A549 (cell line): ENCODE results near the gene TMED9. TPM values are rescaled to one million over a fixed set of nuclear protein-coding genes. Genes with fewer than 3 reads are reported as not detected.
"Not testable (repeated sequence)": the region's sequence is repeated elsewhere in the genome, so short reads cannot be mapped to it uniquely, and the experiment has no call there.

Experiments used
- ATAC-seq, 2 experiments: fragments of 200-7000 bp in 1 of 2; fragments of >200 bp in 1 of 2; cut with Nextera tagmentation in 1 of 2; cut with Tn5 transposase in 1 of 2; 3 replicates each; pipeline versions ENCODE4 v1.8.0 to v1.9.1; 2018 to 2020; ENCODE audit warnings: mild to moderate bottlenecking in 1 of 2, moderate library complexity in 1 of 2
- CTCF ChIA-PET: fragments of 300-600 bp; sonication (Branson Sonifier 250); formaldehyde crosslinking; extraction: SDS; loops from one replicate; lab custom pipeline; 2021; ENCODE audit warnings: antibody characterized with exemption, inconsistent platforms; lab: Yijun Ruan, JAX
- POLR2A ChIA-PET: fragments of 350-600 bp; formaldehyde crosslinking; extraction: SDS; loops from one replicate; lab custom pipeline; 2021; ENCODE audit warnings: antibody characterized with exemption, inconsistent platforms; lab: Yijun Ruan, JAX
- DNase-seq, 2 experiments: peaks; one replicate each; pipeline versions ENCODE4 v3.0.0 to v3.0.0-alpha.2; 2011 to 2016; ENCODE audit warnings: low read depth in 1 of 2, low spot score in 1 of 2
- FAIRE-seq: peaks from 2 replicates; lab custom pipeline; 2011; peaks lifted over from hg19 to GRCh38; lab: Jason Lieb, UNC
- H3K27ac ChIP-seq, 2 experiments: fragments of >200 bp; sonication (Bioruptor Twin); formaldehyde crosslinking; 3 replicates each; pipeline ENCODE4 v1.5.1; 2016 to 2017
- H3K4me1 ChIP-seq: fragments of >200 bp; sonication (Bioruptor Twin); formaldehyde crosslinking; 3 replicates; pipeline ENCODE4 v1.6.1; 2016
- H3K4me2 ChIP-seq: fragments of >200 bp; sonication (Bioruptor Twin); formaldehyde crosslinking; 3 replicates; pipeline ENCODE4 v1.6.1; 2016
- H3K4me3 ChIP-seq: fragments of >200 bp; sonication (Bioruptor Twin); formaldehyde crosslinking; 3 replicates; pipeline ENCODE4 v1.5.1; 2016
- H3K9me3 ChIP-seq: fragments of >200 bp; sonication (Bioruptor Twin); formaldehyde crosslinking; 3 replicates; pipeline ENCODE4 v1.6.1; 2016
- CBX8 ChIP-seq: fragments of 200-600 bp; sonication (generic); IDR thresholded peaks from 2 replicates; pipeline ENCODE4 v1.6.1; 2016
- ESRRA ChIP-seq: fragments of 150-350 bp; IDR thresholded peaks from 2 replicates; pipeline ENCODE4 v1.6.1; 2014; ENCODE audit warnings: mild to moderate bottlenecking, low read length, borderline replicate concordance
- FOSB ChIP-seq: fragments of 250-450 bp; sonication (Bioruptor Pico); IDR thresholded peaks from 2 replicates; pipeline ENCODE4 v1.5.0; 2020; ENCODE audit warnings: mild to moderate bottlenecking, moderate library complexity
- FOSL2 ChIP-seq, 2 experiments: fragments of 450-650 bp in 1 of 2; fragments of >200 bp in 1 of 2; sonication (Bioruptor Twin) in 1 of 2; formaldehyde crosslinking; IDR thresholded peaks; 2 replicates each; pipeline versions ENCODE4 v1.5.0 to v1.6.1; 2016 to 2020; ENCODE audit warnings: mild to moderate bottlenecking in 1 of 2, moderate library complexity in 1 of 2
- HOXB5 ChIP-seq: fragments of 250-450 bp; sonication (Bioruptor Pico); IDR thresholded peaks from 2 replicates; pipeline ENCODE4 v1.5.0; 2020; ENCODE audit warnings: mild to moderate bottlenecking, moderate library complexity
- JUN ChIP-seq, 2 experiments: fragments of >200 bp; sonication (Bioruptor Twin); formaldehyde crosslinking; IDR thresholded peaks; 2 replicates in 1 of 2; 3 replicates in 1 of 2; pipeline ENCODE4 v1.6.1; 2016 to 2017
- KDM1A ChIP-seq: fragments of 200-600 bp; sonication (generic); IDR thresholded peaks from 2 replicates; pipeline ENCODE4 v1.6.1; 2016; ENCODE audit warnings: low read depth, mild to moderate bottlenecking
- MAX ChIP-seq: IDR thresholded peaks from 2 replicates; pipeline ENCODE4 v1.6.1; 2012
- MAZ ChIP-seq: fragments of 150-350 bp; IDR thresholded peaks from 2 replicates; pipeline ENCODE4 v1.6.1; 2014; ENCODE audit warnings: antibody characterized with exemption, low read depth, low read length, borderline replicate concordance
- MYC ChIP-seq: IDR thresholded peaks from 2 replicates; pipeline ENCODE4 v1.6.1; 2012; ENCODE audit warnings: mild to moderate bottlenecking, inconsistent platforms, low read length, improper control_type of control experiment, borderline replicate concordance
- NPAS2 ChIP-seq: fragments of 250-450 bp; sonication (Bioruptor Pico); IDR thresholded peaks from 2 replicates; pipeline ENCODE4 v1.8.0; 2022; ENCODE audit warnings: mild to moderate bottlenecking, moderate library complexity, borderline replicate concordance
- NR3C1 ChIP-seq: fragments of >200 bp; sonication (Bioruptor Twin); formaldehyde crosslinking; IDR thresholded peaks from 3 replicates; pipeline ENCODE4 v1.6.1; 2017
- POLR2A ChIP-seq: IDR thresholded peaks from 2 replicates; pipeline ENCODE4 v1.6.1; 2012; ENCODE audit warnings: mild to moderate bottlenecking, low read length
- RFX5 ChIP-seq: fragments of 450-650 bp; IDR thresholded peaks from 2 replicates; pipeline ENCODE4 v1.7.1; 2014; ENCODE audit warnings: antibody characterized with exemption, mild to moderate bottlenecking, moderate library complexity
- TP53 ChIP-seq: fragments of 250-450 bp; sonication (Bioruptor Pico); IDR thresholded peaks from 2 replicates; pipeline ENCODE4 v1.5.0; 2021; ENCODE audit warnings: mild to moderate bottlenecking, moderate library complexity
- WGBS: methylation state at CpG from one replicate; pipeline ENCODE4 v1.1.6; 2017; ENCODE audit errors: missing lambda C conversion rate; 5-methylcytosine and 5-hydroxymethylcytosine counted together
- polyA plus RNA-seq, 4 experiments: library from polyadenylated mRNA; depleted of rRNA in 3 of 4; stranded (reverse); fragments of >200 nt; fragmentation: RNase III in 1 of 4; extraction: RNeasy Plus Mini Kit Qiagen cat#74134 plus additional on column Dnase treatment in 1 of 4; gene quantifications; 2 replicates in 3 of 4; 3 replicates in 1 of 4; pipeline ENCODE4 v1.2.3, GENCODE V29; 2011 to 2017
- TF ChIP-seq, protein P1 (sequence below): fragments of 150-350 bp; IDR thresholded peaks from 2 replicates; pipeline ENCODE4 v1.6.1; 2014; ENCODE audit warnings: low read depth, mild to moderate bottlenecking, low read length
- TF ChIP-seq, protein P2 (sequence below): fragments of >200 bp; sonication (Bioruptor Twin); formaldehyde crosslinking; IDR thresholded peaks from 3 replicates; pipeline ENCODE4 v1.6.1; 2016

The TMED9 gene
- polyA plus RNA-seq, 2 of the 4 experiments (the other 2 are of a cell fraction), result 168 to 236 TPM

DNA sequence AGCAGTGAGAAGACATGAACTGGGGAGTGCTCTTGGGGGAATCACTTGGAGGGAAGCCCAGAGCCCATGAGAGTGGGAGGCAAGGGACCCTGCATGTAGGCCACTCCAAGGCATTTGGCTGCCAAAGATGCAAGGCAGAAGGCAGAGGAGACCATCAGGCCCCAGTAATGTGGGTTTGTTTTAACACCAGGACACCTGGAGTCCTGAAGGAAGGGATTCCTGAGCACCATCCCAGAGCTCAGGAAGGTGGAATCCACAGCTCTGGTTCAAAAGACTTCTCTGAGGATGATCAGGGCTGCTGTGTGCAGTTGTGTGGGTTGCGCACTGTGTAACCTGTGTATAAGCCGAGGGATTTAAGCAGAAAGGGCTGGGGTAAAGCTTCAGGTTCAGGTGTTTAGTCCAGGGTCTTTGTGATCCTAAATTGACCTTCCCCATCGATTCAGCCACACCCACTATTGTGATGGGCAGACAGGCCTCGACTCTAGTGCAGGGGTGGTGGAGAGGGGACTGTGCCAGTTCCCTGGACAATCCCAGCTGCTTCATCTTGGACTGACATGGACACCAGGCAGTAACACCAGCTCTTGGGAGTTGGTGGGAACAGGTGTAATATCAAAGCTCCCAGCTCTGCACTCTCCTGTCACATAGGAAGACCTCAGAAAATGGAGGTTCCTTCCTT, 18.9 kb downstream of the TMED9 start:
- no peak for FAIRE-seq
- TF ChIP-seq KDM1A (no peak), CBX8 (no peak), MAZ (no peak), NR3C1 (no peak), MAX (no peak)
- TF ChIP-seq, all 56 proteins: peak for 0
- no peak overlapping the region for H3K4me3 ChIP-seq
- no peak overlapping the region for H3K27ac ChIP-seq
- ChIA-PET CTCF (interaction anchor here (1.9 to 2.5 kb wide), 2 partner anchors 9 to 109 kb away, joined by 6 to 9 read pairs; no protein-coding TSS in a partner anchor), POLR2A (no interaction called here)
- H3K4me1 ChIP-seq, result 0 out of 3 replicates have a peak, but pooled peaks cover 3% of the 10 kb centered on the region
- H3K9me3 ChIP-seq, result no peaks in the 10 kb centered on the region
- DNase-seq (no peak), ATAC-seq (no peak)
- no peak overlapping the region for H3K4me2 ChIP-seq
- WGBS, result 58% methylated on average over 4 of the region's 4 CpGs

- H3K9me3 ChIP-seq, result no peaks in the 10 kb centered on the region
- FAIRE-seq (no peak), ATAC-seq (no peak), DNase-seq (no peak)
- ChIA-PET POLR2A (no interaction called here), CTCF (interaction anchor here (1.9 to 2.5 kb wide), 2 partner anchors 10 to 110 kb away, joined by 6 to 9 read pairs; no protein-coding TSS in a partner anchor)
- 0 out of 3 replicates have a peak, but pooled peaks cover 3% of the 10 kb centered on the region for H3K4me1 ChIP-seq
- WGBS, result 94% methylated on average over 9 of the region's 15 CpGs
- no peak overlapping the region for H3K27ac ChIP-seq
- no peak overlapping the region for H3K4me3 ChIP-seq
- TF ChIP-seq FOSL2 (IDR thresholded peaks at IDR 0.05) (no peak), FOSL2 (CRISPR knock-in tag; IDR thresholded peaks at IDR 0.05) (no peak), JUN (IDR thresholded peaks at IDR 0.05) (0 out of 5 replicates have a peak, but pooled peaks of 1 of the 2 experiments have one; percentile 18)
- H3K4me2 ChIP-seq, result no peak overlapping the region
These were observed 19.6 kb downstream of the TMED9 start for GRCh38 chr5:177611446-177612214.

DNA sequence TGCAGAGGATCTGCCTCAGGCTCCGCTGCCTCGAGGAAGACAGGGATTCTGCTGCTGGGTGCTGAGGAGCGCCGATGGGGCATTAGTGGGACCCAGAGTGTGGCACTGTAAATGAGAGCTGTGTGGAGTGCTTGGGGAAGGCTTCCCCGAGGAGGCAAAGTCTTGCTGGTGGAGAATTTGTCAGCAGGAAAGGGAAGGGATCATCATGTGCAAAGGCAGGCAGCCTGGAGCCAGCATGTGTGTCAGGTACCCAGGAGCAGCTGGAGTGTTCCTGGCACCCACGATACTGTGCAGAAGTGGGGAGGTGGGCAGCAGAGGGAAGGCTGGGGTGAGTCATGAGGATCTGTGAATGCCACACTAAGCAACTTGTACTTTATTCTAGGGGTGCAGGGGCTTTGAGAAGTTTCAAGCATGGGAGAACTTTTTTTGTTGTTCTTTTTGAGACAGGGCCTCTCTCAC, 20.2 kb downstream of the TMED9 start:
- Histone ChIP-seq H3K4me1 (0 out of 3 replicates have a peak, but pooled peaks cover under 1% of the 10 kb centered on the region), H3K27ac (no peak overlapping the region), H3K4me3 (no peak overlapping the region), H3K4me2 (no peak overlapping the region), H3K9me3 (no peaks in the 10 kb centered on the region)
- WGBS, result 80% methylated on average over 6 of the region's 6 CpGs
- DNase-seq (no peak), FAIRE-seq (no peak), ATAC-seq (no peak)
- CTCF ChIA-PET, result interaction anchor here (2.5 kb wide), 1 partner anchor 11 kb away, joined by 9 read pairs; no protein-coding TSS in a partner anchor
- TF ChIP-seq, protein P1, sequence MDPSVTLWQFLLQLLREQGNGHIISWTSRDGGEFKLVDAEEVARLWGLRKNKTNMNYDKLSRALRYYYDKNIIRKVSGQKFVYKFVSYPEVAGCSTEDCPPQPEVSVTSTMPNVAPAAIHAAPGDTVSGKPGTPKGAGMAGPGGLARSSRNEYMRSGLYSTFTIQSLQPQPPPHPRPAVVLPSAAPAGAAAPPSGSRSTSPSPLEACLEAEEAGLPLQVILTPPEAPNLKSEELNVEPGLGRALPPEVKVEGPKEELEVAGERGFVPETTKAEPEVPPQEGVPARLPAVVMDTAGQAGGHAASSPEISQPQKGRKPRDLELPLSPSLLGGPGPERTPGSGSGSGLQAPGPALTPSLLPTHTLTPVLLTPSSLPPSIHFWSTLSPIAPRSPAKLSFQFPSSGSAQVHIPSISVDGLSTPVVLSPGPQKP, result no peak
- no peak for TF ChIP-seq RFX5
- TF ChIP-seq NPAS2 (CRISPR knock-in tag), result no peak
- no peak for TF ChIP-seq HOXB5 (CRISPR knock-in tag)
- POLR2A ChIA-PET, result no interaction called here

DNA sequence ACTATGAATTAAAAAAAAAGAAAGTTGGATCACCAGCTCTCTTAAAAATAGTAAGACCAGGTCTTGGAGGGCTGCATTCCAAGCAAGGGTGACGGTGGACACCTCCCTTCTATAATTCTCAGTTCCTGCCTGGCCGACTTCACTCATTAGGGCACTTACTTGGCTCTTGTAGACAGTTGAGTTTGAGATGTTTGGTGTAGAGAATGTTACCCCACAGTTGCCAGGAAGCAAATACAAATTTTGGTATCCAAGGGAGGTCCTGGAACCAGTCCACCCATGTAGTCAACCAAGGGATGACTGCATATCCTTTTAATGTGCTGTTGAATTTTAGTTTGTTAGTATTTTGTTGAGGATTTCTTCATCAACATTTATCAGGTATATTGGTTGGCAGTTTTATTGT, 28.6 kb downstream of the TMED9 start:
- Histone ChIP-seq H3K4me3 (no peak overlapping the region), H3K4me2 (no peak overlapping the region), H3K9me3 (no peaks in the 10 kb centered on the region), H3K4me1 (no peaks in the 10 kb centered on the region), H3K27ac (no peak overlapping the region)
- no peak for DNase-seq
- WGBS, result 90% methylated on average over 2 of the region's 2 CpGs
- TF ChIP-seq POLR2A, result no peak
- no peak for TF ChIP-seq TP53 (CRISPR knock-in tag)
- TF ChIP-seq, protein P2, sequence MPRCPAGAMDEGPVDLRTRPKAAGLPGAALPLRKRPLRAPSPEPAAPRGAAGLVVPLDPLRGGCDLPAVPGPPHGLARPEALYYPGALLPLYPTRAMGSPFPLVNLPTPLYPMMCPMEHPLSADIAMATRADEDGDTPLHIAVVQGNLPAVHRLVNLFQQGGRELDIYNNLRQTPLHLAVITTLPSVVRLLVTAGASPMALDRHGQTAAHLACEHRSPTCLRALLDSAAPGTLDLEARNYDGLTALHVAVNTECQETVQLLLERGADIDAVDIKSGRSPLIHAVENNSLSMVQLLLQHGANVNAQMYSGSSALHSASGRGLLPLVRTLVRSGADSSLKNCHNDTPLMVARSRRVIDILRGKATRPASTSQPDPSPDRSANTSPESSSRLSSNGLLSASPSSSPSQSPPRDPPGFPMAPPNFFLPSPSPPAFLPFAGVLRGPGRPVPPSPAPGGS, result no peak
- TF ChIP-seq FOSB, result no peak
- no peak for TF ChIP-seq ESRRA
- no peak for TF ChIP-seq MYC
- ATAC-seq, result no peak
- ChIA-PET CTCF (no interaction called here), POLR2A (no interaction called here)
- no peak for FAIRE-seq

GRCh38 chr5:177624172-177624571, 32.2 kb downstream of the TMED9 start:
- POLR2A ChIA-PET, H3K4me3 ChIP-seq, H3K27ac ChIP-seq, FAIRE-seq, ATAC-seq, H3K9me3 ChIP-seq, H3K4me1 ChIP-seq, DNase-seq, H3K4me2 ChIP-seq: not testable (repeated sequence)
- CTCF ChIA-PET, result interaction anchor here (1.2 kb wide), 1 partner anchor 17 kb away, joined by 3 read pairs; no protein-coding TSS in a partner anchor
- WGBS, result 78% methylated on average over 10 of the region's 10 CpGs

DNA sequence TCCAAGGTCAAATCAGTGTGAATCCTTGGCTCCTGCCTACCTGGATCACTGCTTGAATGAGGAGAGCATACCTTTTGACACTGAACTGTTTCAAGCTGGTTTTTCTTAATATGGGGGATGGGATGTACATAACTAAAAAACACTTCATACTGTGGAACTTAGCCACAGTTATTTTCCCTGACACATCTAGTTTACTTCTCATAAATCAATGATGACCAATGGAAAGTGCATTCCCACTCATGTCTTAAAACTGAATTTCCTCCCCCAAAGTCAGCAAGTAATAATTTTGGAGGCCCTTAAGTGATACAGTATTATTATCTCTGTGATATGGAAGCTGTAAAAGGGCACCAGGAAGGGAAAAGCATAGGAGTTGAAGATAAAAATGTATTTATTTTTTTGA, 38.2 kb downstream of the TMED9 start:
- H3K4me3 ChIP-seq, ATAC-seq, CTCF ChIA-PET, H3K9me3 ChIP-seq, H3K4me1 ChIP-seq, DNase-seq, FAIRE-seq, H3K27ac ChIP-seq, H3K4me2 ChIP-seq, POLR2A ChIA-PET: not testable (repeated sequence)
